T-cell (primary cell): ENCODE data around the gene ZFP69. TPM values are rescaled to one million over a fixed set of nuclear protein-coding genes. Genes with fewer than 3 reads are reported as not detected.
"Not testable (repeated sequence)": the region's sequence is repeated elsewhere in the genome, so short reads cannot be mapped to it uniquely, and the experiment has no call there.

Source experiments
- ATAC-seq, 4 experiments: fragments of 200-7000 bp in 3 of 4; fragments of 150-1000 bp in 1 of 4; cut with Tn5 transposase; replicated peaks in 1 of 4; 1 replicate in 3 of 4; 2 replicates in 1 of 4; pipeline ENCODE4 v1.10.0; 2021; ENCODE audit warnings: moderate library complexity in 3 of 4, mild to moderate bottlenecking in 2 of 4, moderate number of reproducible peaks in 1 of 4
- CTCF ChIA-PET, 2 donors: fragments of 300-600 bp; sonication (Branson Sonifier 250); formaldehyde crosslinking; loops; one replicate each; lab custom pipeline; 2022; ENCODE audit warnings: antibody characterized with exemption in 2 of 2; lab: Charles Lee
- POLR2A ChIA-PET, 2 donors: fragments of 300-600 bp; sonication (Branson Sonifier 250); formaldehyde crosslinking; loops; one replicate each; lab custom pipeline; 2022; ENCODE audit warnings: antibody characterized with exemption in 2 of 2; lab: Charles Lee
- DNase-seq, 35 experiments: peaks; one replicate each; pipeline versions ENCODE4 v3.0.0 to v3.0.0-alpha.2; 2013 to 2023
- H3K27ac ChIP-seq: one replicate; pipeline ENCODE4 v1.5.1; 2013; ENCODE audit warnings: low read length
- H3K27me3 ChIP-seq, 2 experiments: replicated peaks in 1 of 2; 1 replicate in 1 of 2; 2 replicates in 1 of 2; pipeline versions ENCODE4 v1.6.1 to v1.7.0; 2013; ENCODE audit warnings: low read length in 1 of 2, mixed read lengths in 1 of 2; ENCODE audit not compliant: control insufficient read depth in 2 of 2, insufficient read depth in 2 of 2; ENCODE audit errors: extremely low read depth in 1 of 2
- H3K36me3 ChIP-seq, 2 donors: 1 replicate in 1 of 2; 2 replicates in 1 of 2; pipeline versions ENCODE4 v1.6.1 to v1.7.0; 2013; ENCODE audit warnings: low read length in 1 of 2; ENCODE audit not compliant: control insufficient read depth in 2 of 2, insufficient read depth in 1 of 2; ENCODE audit errors: extremely low read depth in 1 of 2
- H3K4me1 ChIP-seq, 2 experiments: 1 replicate in 1 of 2; 2 replicates in 1 of 2; pipeline versions ENCODE4 v1.6.1 to v1.7.0; 2013; ENCODE audit warnings: low read length in 2 of 2, mixed read lengths in 1 of 2; ENCODE audit not compliant: insufficient read depth in 2 of 2, control insufficient read depth in 1 of 2; ENCODE audit errors: extremely low read depth in 1 of 2
- H3K4me3 ChIP-seq, 2 donors: 1 replicate in 1 of 2; 2 replicates in 1 of 2; pipeline versions ENCODE4 v1.5.1 to v1.7.0; 2013; ENCODE audit warnings: mild to moderate bottlenecking in 2 of 2, low read length in 1 of 2, moderate library complexity in 1 of 2; ENCODE audit not compliant: control insufficient read depth in 1 of 2; ENCODE audit errors: extremely low read depth in 1 of 2
- H3K9me3 ChIP-seq: 2 replicates; pipeline ENCODE4 v1.7.0; 2013
- H3K27ac Mint-ChIP-seq, 2 donors: one replicate each; pipeline ENCODE4 v1.8.0; 2020 to 2021; ENCODE audit warnings: mild to moderate bottlenecking in 2 of 2, mixed read lengths in 2 of 2
- H3K27me3 Mint-ChIP-seq, 2 donors: one replicate each; pipeline ENCODE4 v1.8.0; 2021 to 2022; ENCODE audit warnings: mixed read lengths in 2 of 2
- H3K36me3 Mint-ChIP-seq: one replicate; pipeline ENCODE4 v1.8.0; 2021; ENCODE audit warnings: mixed read lengths
- H3K4me1 Mint-ChIP-seq, 3 donors: one replicate each; pipeline ENCODE4 v1.8.0; 2020 to 2022; ENCODE audit warnings: mixed read lengths in 3 of 3, mild to moderate bottlenecking in 1 of 3
- H3K4me3 Mint-ChIP-seq, 3 donors: one replicate each; pipeline ENCODE4 v1.8.0; 2020 to 2022; ENCODE audit warnings: mild to moderate bottlenecking in 3 of 3, mixed read lengths in 3 of 3, moderate library complexity in 3 of 3
- H3K9me3 Mint-ChIP-seq, 3 donors: one replicate each; pipeline ENCODE4 v1.8.0; 2020 to 2022; ENCODE audit warnings: mixed read lengths in 3 of 3
- WGBS: methylation state at CpG from one replicate; pipeline ENCODE4 v1.1.5; 2013; ENCODE audit warnings: missing lambda C conversion rate; ENCODE audit not compliant: insufficient coverage; 5-methylcytosine and 5-hydroxymethylcytosine counted together
- total RNA-seq, 35 experiments: library from RNA in 6 of 35; stranded (reverse) in 6 of 35; fragments of 120-200 nt in 1 of 35; gene quantifications; one replicate each; pipeline versions ENCODE4 v1.2.1 to v1.2.4 and lab custom pipeline; 2013 to 2026

Gene ZFP69
- total RNA-seq, 5 donors from 2014 or later (not counting 1 experiment from before 2014, with no cell fraction given) = 3.9 to 4.5 (median 4.1) TPM

- no peaks in the 10 kb centered on the region for H3K4me1 ChIP-seq
- no CpG with 5 or more reads among the region's 4 CpGs for WGBS
- peaks cover 21% of the 10 kb centered on the region for H3K9me3 ChIP-seq
- H3K4me3 ChIP-seq = peak overlapping the region in 1 of 2 donors; percentile 38
- Mint-ChIP-seq H3K4me3 (no peak overlapping the region), H3K36me3 (peaks cover 73% of the 10 kb centered on the region), H3K27ac (no peak overlapping the region), H3K4me1 (no peaks in the 10 kb centered on the region), H3K9me3 (peaks cover 13 to 60% (median 57%) of the 10 kb centered on the region in 3 donors), H3K27me3 (no peaks in the 10 kb centered on the region)
- H3K27me3 ChIP-seq = no peaks in the 10 kb centered on the region
- DNase-seq (no peak), ATAC-seq (no peak)
- H3K36me3 ChIP-seq = peaks cover 4 to 30% of the 10 kb centered on the region in 2 donors
- no peak overlapping the region for H3K27ac ChIP-seq
- CTCF ChIA-PET = no interaction called here
- POLR2A ChIA-PET = no interaction called here
Observed at GRCh38 chr1:40495315-40495903, 18.3 kb downstream of the ZFP69 start.

GRCh38 chr1:40502651-40503050 is 25.6 kb downstream of the ZFP69 start:
- H3K4me3 ChIP-seq, ATAC-seq, H3K4me1 Mint-ChIP-seq, H3K27ac Mint-ChIP-seq, DNase-seq, H3K27me3 Mint-ChIP-seq, H3K4me3 Mint-ChIP-seq, POLR2A ChIA-PET, H3K36me3 ChIP-seq, H3K27ac ChIP-seq, H3K4me1 ChIP-seq, H3K27me3 ChIP-seq: not testable (repeated sequence)
- peaks cover 53% of the 10 kb centered on the region for H3K36me3 Mint-ChIP-seq
- H3K9me3 ChIP-seq = peaks cover 12% of the 10 kb centered on the region
- CTCF ChIA-PET = interaction anchor here in 1 of 2 donors (0.6 kb wide), 1 partner anchor 63 kb away, joined by 3 read pairs; no protein-coding TSS in a partner anchor
- H3K9me3 Mint-ChIP-seq = peaks cover 19 to 48% (median 43%) of the 10 kb centered on the region in 3 donors
- WGBS = 91% methylated on average over 4 of the region's 4 CpGs

GRCh38 chr1:40507973-40508372 is 30.9 kb downstream of the ZFP69 start:
- H3K36me3 ChIP-seq = no peaks in the 10 kb centered on the region
- Mint-ChIP-seq H3K36me3 (peaks cover 31% of the 10 kb centered on the region), H3K27ac (peak overlapping the region in 1 of 2 donors; percentile 86), H3K27me3 (no peaks in the 10 kb centered on the region), H3K9me3 (peaks cover 12 to 34% (median 23%) of the 10 kb centered on the region in 3 donors), H3K4me3 (peak overlapping the region; percentile 88 to 91 (median 90)), H3K4me1 (peaks cover 11 to 15% (median 15%) of the 10 kb centered on the region in 3 donors)
- ATAC-seq = no peak
- WGBS = 0% methylated on average over 2 of the region's 6 CpGs
- peaks cover 7 to 11% of the 10 kb centered on the region in 2 experiments for H3K4me1 ChIP-seq
- H3K4me3 ChIP-seq = peak overlapping the region; percentile 70 to 91
- DNase-seq = peak in 1 of 35 experiments; percentile 7
- peak overlapping the region; percentile 70 for H3K27ac ChIP-seq
- H3K27me3 ChIP-seq = no peaks in the 10 kb centered on the region
- ChIA-PET POLR2A (interaction anchor here in 1 of 2 donors (0.7 kb wide), 1 partner anchor 670 kb away, joined by 3 read pairs; no protein-coding TSS in a partner anchor), CTCF (interaction anchor here in 1 of 2 donors (1.4 to 2.0 kb wide), 2 partner anchors 24 to 58 kb away, joined by 3 to 4 read pairs; partner anchors contain the start of genes ZFP69B and ZNF684)
- H3K9me3 ChIP-seq = peaks cover 7% of the 10 kb centered on the region

GRCh38 chr1:40508375-40509341 is 31.6 kb downstream of the ZFP69 start, which contains the start of gene EXO5:
Gene EXO5, plus strand, starts transcription at chr1:40508767. Its CDS starts 5,778 bp downstream, at chr1:40514545.
- Histone ChIP-seq H3K27ac (peak within 1 kb of the TSS; percentile 70), H3K36me3 (no peaks in the 10 kb centered on the region), H3K4me1 (peaks cover 7 to 11% of the 10 kb centered on the region in 2 experiments), H3K9me3 (peaks cover 6% of the 10 kb centered on the region), H3K4me3 (peak within 1 kb of the TSS; percentile 70 to 91), H3K27me3 (no peaks in the 10 kb centered on the region)
- no peaks in the 10 kb centered on the region for H3K27me3 Mint-ChIP-seq
- H3K9me3 Mint-ChIP-seq = peaks cover 11 to 31% (median 22%) of the 10 kb centered on the region in 3 donors
- peak; percentile 48 to 83 (median 69) for DNase-seq
- POLR2A ChIA-PET = interaction anchor here in 1 of 2 donors (0.7 kb wide), 1 partner anchor 670 kb away, joined by 3 read pairs; no protein-coding TSS in a partner anchor
- peak within 1 kb of the TSS; percentile 59 to 86 for H3K27ac Mint-ChIP-seq
- H3K4me1 Mint-ChIP-seq = peaks cover 11 to 15% (median 15%) of the 10 kb centered on the region in 3 donors
- WGBS = 1% methylated on average over 70 of the region's 76 CpGs
- peak; percentile 97 to 100 (median 99) for ATAC-seq
- H3K36me3 Mint-ChIP-seq = peaks cover 29% of the 10 kb centered on the region
- CTCF ChIA-PET = interaction anchor here in 1 of 2 donors (1.4 to 2.0 kb wide), 2 partner anchors 23 to 59 kb away, joined by 3 to 4 read pairs; partner anchors contain the start of genes ZFP69B and ZNF684
- H3K4me3 Mint-ChIP-seq = peak within 1 kb of the TSS; percentile 88 to 91 (median 90)

GRCh38 chr1:40519517-40519916 is 42.4 kb downstream of the ZFP69 start:
- Histone ChIP-seq H3K27me3 (peaks cover 0 to 5% of the 10 kb centered on the region in 2 experiments), H3K4me1 (no peaks in the 10 kb centered on the region), H3K9me3 (peaks cover 3% of the 10 kb centered on the region), H3K36me3 (peaks cover 0 to 4% of the 10 kb centered on the region in 2 donors), H3K4me3 (no peak overlapping the region), H3K27ac (no peak overlapping the region)
- WGBS = 93% methylated on average over 2 of the region's 2 CpGs
- peaks cover 28% of the 10 kb centered on the region for H3K36me3 Mint-ChIP-seq
- ChIA-PET POLR2A (no interaction called here), CTCF (no interaction called here)
- ATAC-seq (no peak), DNase-seq (no peak)
- no peaks in the 10 kb centered on the region for H3K4me1 Mint-ChIP-seq
- peaks cover 16 to 48% (median 38%) of the 10 kb centered on the region in 3 donors for H3K9me3 Mint-ChIP-seq
- peaks cover 5 to 10% of the 10 kb centered on the region in 2 donors for H3K27me3 Mint-ChIP-seq
- H3K4me3 Mint-ChIP-seq = no peak overlapping the region
- no peak overlapping the region for H3K27ac Mint-ChIP-seq
